DMS153 treated with DMSO at 0.1 percent for 48 hours (cell line): ENCODE data around the gene MAP1LC3B2.
"Not testable (repeated sequence)": the region's sequence is repeated elsewhere in the genome, so short reads cannot be mapped to it uniquely, and the experiment has no call there.

Experiments used
- DNase-seq: peaks from one replicate; lab custom pipeline; 2025; ENCODE audit not compliant: unreplicated experiment; lab: John Stamatoyannopoulos, UW

Gene MAP1LC3B2

DNA sequence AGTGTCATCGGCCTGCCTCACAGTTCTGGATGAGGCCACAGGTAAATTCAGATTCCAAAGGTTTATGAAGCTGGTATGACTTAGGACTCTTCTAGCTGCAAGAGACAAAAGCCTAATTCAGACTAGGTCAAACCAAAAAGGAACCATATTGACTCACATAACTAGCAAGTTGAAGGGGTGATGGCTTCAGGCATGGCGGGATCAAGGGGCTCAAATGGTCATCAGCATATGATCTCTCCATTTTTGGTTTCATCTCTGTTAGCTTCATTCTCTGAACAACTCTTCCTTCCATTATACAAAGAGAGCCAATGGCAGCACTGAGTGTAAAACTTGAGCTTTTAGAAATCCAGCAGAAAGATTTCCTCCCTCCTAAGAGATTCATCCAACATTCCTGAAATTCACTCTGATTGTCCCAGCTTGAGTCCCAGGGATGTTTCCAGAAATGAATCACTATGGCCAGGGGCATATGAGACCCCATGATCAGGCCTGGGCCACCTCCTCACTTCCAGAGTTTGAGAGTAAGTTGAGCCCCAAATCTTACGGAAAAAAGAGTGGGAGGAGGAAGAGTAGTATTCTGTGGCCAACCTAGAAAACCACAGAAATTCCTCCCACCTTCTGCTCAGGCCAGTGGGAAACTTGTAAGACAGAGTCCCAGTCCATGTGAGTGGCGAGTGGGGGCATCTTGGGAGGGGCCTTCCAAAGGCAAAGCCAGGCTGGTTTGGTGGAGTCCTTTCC, 2.0 kb upstream of the MAP1LC3B2 start:
- DNase-seq: no peak

DNA sequence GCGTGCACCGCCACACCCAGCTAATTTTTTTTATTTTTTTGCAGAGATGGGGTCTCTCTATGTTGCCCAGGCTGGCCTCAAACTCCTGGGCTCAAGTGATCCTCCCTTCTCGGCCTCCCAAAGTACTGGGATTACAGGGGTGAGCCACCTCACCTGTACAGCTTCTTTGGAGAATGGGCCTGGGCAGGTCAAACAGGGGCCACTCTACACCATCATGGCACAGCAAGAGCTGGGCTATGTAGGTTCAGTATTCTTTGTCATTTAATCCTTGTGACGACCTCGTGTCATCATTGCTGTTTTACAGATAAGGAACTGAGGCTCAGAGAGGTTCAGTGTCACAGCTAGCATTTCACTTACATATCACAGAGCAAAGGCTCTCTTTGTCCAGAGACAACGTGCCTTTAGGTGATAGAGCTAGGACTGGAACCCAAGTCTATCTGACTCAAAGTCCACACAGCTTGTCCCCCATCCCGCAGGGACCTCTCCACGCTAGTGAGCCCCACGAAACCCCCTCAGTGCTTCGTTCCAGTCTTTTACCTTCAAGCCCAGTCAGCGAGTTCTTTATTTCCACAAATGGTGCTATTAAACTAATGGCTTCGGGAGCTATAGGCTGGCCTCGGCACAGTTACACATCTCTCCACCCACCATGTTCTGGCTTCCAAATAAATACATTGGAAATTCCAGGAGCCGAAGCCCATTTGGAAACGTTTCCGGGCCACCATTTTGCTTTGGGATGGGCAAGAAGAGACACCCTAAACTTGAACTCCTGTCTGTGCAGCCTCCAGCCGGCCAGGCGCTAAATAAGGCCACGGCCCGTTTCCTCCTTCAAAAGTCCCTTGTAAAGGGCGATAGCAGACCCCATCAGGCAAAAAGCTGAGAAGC, 660 bp upstream of the MAP1LC3B2 start:
- DNase-seq: no peak

DNA sequence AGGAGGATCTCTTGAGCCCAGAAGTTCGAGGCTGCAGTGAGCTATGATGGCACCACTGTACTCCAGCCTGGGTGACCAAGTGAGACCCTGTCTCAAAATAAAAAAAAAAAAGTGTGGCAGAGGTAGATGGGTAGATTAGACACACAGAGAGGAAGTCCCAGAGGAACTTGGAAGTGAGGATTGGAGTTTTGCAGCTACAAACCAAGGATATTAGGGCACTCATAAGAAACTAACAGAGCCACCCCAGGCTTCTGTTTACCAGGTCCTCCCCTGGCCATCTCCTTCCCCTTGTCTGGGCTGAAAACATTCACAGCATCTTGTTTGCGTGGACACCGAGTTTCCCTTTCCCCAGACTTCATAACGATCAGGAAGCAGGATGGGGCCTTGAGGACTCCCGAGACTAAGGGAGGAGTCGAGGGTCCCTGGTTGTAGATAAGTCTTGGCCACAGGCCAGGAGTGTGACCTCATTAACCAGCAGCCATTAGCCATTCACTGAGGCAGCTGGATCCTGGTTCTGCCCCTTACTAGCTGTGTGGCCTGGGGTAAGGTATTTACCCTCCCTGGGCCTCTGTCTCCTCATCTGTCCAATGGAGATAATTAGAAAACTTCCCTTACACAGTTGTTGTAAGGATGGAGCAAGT, 2.1 kb downstream of the MAP1LC3B2 start:
- no peak for DNase-seq

DNA sequence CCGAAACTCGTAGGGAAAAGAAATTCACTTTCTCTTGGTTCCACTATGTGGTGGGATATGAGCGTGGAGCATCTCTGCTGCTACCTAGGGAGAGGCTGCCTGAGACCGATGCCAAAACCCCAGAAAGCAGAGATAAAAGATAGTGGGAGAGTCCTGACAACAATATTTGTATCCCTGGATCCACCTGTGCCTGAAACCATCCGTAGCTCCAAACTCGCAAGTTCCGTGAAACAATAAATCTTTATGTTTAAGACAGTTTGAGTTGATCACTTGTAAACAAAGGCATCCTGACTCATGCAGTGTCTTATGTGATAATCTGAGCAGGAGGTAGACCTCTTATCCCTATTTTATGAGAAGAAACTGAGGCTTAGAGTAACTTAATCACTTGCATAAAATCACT, 2.9 kb downstream of the MAP1LC3B2 start:
- no peak for DNase-seq

DNA sequence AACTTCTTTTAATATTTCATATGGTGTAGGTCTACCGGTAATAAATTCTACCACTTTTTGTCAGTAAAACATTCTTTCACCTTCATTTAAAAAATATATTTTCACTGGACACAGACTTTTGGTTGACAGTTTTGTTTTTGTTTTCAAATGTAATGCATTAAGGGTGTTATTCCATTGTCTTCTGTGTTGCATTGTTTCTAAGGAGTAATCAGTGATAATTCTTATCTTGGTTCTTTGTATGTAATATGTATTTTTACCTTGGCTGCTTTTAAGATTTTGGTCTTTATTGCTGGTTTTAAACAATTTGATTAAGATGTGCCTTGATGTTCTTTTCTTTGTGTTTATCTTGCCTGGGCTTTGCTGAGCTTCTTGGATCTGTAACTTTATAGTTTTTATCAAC, 4.1 kb downstream of the MAP1LC3B2 start:
- DNase-seq: no peak

DNA sequence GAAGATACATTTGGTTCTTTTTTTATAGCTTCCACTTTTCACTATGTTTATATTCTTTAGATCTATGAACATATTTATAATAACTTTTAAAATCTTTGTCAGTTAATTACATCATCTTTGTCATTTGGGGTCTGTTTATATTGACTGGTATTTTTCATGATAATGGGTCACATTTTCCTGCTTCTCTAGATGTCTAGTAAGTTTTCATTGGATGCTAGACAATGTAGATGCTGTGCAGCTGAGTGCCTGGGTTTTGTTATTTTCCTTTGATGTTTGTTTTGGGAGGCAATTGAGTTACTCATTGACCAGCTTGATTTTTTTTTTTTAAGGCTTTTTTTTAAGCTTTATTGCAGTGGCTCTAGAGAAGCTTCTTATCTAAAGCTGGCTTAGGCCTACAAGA, 4.9 kb downstream of the MAP1LC3B2 start:
- no peak for DNase-seq

DNA sequence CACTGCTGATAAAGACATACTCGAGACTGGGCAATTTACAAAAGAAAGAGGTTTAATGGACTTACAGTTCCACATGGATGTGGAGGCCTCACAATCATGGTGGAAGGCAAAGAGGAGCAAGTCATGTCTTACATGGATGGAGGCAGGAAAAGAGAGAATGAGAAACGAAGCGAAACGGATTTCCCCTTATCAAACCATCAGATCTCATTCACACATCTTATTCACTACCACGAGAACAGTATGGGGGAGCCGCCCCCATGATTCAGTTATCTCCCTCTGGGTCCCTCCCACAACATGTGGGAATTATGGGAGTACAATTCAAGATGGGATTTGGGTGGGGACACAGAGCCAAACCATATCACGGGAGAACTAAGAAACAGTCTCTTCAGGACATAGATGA, 6.0 kb downstream of the MAP1LC3B2 start:
- DNase-seq: not testable (repeated sequence)

DNA sequence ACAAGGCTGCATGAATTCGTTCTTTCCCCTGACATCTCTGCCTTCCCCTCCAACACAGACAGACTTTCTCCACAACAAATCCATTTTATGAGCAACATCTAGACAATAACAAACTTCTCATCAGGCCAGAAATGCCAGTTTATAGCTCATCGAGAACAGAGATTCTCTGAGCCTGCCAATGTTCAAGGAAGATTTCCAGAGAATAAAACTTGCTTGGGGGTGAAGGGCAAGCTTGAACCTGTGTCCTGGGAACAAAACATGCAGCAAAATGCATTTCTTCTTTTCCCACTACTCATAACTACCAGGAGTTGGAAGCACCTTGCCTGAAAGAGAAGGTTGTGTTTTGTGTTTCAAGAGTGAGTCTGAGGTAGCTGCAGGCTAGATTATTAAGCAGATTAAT, 6.8 kb downstream of the MAP1LC3B2 start:
- no peak for DNase-seq

DNA sequence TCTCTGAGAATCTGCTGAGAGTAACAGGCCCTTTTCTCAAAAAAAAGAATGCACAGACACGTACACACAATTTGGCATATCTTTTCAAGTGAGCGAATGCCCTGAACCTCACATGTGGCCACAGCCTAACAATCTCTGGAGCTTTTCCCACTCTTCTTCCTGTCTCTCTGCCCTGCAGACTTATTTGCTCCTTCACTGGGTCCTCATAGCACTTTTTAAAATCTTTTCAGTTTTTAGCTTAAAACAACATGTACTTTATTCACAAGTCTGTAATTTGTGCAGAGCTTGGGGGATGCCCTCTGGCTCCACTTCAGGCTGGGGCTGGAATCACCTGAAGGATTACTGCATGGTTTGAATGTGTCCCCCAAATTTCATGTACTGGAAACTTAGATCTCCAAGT, 9.0 kb downstream of the MAP1LC3B2 start:
- DNase-seq: no peak

DNA sequence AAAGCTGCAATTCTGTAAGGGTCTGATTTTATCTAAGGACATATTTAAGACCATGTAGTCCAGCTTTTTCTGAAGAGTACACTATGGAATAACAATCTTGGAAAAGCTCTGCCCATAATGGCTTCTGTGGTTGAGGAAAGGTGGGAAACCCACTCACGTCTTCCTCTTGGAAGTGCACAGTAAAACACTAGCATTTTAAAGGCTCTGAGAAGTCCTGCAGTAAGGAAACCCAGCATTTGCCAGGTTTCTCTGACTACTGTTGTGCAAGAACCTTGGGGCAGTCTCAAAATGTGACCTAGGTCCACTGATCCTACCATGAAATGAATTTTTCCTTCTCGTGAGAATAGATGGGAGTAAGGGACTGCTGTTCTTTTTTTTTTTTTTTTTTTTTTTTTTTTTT, 11.9 kb downstream of the MAP1LC3B2 start:
- DNase-seq: no peak

DNA sequence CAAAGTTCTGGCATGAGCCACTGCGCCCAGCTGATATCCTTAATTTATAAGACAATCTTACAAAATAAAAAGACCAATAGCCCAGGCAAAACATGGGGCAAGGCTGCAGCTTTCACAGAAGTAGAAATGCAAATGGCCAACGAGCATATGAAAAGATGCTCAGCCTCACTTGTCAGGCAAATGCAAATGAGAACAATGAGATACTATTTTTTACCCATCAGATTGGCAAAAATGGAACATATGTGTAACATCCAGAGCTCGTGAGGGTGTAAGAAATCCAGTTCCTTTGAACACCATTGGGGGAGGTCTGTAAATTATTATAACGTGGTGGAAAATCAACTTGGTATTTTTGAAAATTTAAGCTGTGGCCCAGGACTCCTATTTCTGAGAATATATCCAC, 14.6 kb downstream of the MAP1LC3B2 start:
- no peak for DNase-seq

DNA sequence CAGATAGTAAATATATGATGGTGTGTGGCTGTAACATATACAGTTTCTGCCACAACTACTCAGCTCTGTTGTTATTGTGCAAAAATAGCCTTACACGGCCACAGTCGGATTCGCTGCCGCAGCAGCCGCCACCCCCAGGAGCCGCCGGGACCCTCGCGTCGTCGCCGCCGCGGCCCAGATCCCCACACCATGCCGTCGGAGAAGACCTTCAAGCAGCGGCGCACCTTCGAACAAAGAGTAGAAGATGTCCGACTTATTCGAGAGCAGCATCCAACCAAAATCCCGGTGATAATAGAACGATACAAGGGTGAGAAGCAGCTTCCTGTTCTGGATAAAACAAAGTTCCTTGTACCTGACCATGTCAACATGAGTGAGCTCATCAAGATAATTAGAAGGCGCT, 16.6 kb downstream of the MAP1LC3B2 start:
- not testable (repeated sequence) for DNase-seq

DNA sequence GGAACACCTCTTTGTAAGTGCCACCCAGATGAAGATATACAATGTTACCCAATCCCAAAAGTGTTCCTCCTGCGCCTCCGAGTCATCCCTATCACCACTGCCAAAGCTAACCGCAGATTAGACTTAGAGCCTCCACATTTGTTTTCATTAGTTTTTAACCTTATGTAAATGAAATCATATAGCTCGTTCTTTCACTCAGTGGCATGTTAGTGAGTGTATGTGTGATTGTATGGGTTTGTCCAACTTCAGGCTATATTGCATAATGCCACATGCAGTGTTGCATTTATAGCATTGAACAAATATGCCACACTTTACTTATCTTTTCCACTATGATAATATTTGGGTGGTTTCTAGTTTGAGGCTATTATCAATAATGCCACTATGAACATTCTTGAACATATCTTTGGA, 18.0 kb downstream of the MAP1LC3B2 start:
- DNase-seq: no peak

DNA sequence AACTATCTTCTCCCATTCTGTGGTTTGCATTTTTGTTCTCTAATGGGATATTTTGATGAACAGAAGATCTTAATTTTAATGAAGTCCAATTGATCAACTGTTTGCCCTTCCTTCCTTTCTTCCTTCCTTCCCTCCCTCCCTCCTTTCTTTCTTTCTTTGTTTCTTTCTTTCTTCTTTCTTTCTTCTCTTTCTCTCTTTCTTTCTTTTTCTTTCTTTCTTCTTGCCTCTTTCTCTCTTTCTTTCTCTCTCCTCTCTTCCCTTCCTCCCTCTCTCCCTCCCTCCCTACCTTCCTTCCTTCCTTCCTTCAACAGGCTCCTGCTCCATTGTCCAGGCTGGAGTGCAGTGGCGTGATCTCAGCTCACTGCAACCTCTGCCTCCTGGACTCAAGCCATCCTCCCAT, 18.9 kb downstream of the MAP1LC3B2 start:
- no peak for DNase-seq

DNA sequence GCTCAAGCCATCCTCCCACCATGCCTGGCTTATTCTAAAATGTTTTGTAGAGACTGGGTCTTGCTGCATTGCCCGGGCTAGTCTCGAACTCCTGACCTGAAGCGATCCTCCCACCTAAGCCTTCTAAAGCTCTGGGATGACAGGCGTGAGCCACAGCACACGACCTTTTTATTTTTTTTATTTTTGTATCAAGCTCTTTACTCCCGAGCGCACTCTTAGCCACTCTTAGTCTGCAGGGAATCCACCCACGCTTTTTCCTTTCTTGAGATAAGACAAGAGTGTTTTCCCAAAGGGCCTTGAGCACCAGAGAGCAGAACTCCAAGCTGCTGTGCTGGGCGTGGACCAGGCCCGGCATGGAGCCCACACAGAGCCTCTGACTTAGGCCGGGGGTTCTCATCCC, 23.4 kb downstream of the MAP1LC3B2 start:
- no peak for DNase-seq

DNA sequence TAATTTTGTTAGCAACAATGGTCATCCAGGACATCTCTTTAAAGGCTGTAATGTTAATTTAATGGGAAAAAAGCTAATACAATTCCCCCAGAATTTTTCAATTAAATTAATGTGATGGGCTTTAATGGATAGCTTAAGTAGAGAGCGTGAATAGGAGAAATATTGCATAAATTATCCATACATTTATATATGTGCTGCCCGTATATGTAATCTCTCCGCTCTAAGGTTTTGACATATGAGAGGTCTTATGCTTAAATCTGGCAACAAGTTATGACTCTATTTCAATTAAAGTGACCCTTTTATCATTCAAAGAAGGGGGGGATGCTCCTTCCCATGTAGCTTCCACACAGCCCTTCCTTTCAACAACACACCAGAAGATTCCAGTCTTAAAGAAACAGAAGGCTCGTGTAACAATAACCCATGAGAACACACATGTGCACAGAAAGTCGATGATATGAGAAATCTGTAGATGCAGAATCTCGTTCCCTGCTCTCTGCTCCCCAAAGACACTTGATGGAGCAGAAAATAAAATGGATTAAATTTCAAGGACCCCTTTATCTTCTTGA, 24.0 kb downstream of the MAP1LC3B2 start:
- no peak for DNase-seq

DNA sequence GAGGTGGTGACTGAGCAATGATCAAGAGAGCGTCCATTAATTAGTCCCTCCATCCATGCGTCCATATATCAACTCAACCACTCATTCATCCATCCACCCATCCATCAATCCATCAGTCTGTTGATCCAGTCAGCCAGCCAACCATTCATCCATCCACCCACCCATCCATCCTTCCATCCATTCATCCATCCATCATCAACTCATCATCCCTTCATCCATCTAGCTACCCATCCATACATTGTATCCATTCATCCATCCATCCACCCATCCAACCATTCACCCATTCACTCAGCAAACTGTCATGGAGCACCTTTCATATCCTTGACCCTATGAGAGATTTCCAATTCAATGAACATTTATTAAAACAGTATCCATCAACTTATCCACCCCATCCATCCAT, 28.1 kb downstream of the MAP1LC3B2 start:
- DNase-seq: no peak

DNA sequence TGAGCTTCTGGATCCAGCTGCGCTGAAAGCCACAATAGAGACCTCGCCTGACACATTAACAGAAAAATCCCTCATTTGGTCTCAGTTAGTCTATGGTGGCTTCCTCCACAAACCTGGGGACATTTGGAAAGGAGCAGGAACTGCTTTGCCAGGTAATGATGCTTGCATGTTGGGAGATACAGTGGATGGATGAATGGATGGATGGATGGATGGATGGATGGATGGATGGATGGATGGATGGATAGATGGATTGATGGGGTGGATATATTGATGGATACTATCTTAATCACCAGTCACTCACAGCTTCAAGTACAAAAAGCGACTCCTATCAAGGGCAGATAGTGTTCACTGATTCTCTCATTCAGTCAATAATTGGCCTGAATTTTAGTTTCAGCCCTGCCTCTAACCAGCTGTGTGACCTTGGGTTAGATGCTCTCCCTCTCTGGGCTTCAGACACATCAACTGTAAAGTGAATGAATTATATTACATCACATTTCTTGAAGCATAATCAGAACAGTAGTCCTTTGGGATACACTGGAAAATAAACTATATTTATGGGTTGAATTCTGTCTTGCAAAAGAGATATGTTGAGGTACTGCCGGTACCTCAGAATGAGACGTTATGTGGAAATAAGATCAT, 29.3 kb downstream of the MAP1LC3B2 start:
- DNase-seq: no peak

DNA sequence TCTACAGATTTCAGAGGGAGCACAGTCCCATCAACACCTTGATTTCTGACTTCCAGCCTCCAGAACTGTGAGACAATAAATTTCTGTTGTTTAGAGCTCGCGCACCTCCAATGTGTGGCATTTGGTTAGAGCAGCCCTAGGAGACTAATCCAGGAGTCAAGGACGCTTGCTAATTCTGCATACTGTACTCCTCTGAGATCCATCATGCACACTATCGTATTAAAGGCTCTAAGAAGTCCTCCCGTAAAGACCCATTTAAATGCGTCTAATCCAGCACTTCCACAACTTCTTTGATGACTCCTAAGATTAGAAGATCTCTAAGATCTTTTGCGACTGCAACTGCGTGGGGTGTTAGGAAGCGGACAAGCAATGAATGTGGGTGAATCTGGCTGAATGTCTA, 30.4 kb downstream of the MAP1LC3B2 start:
- no peak for DNase-seq

DNA sequence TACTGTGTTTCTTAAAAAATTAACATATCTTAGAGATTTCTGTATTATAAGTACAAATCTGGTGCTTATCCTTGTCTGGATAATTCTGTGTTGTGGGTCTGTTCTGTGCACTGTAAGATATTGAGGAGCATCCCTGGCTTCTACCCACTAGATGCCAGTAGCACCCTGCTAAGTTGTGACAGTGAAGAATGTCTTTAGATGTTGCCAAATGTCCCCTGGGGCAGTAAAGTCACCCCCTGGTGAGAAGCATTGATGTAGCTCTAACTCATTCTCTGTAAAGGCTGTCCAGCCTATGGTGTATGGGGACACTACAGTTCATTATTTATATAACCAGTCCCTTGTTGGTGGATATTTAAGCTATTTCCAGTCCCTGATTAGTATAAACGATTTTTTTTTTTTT, 31.4 kb downstream of the MAP1LC3B2 start:
- no peak for DNase-seq
